ENCODE data around the gene PPIL3.
"Not testable (repeated sequence)": the region's sequence is repeated elsewhere in the genome, so short reads cannot be mapped to it uniquely, and the experiment has no call there.

Gene PPIL3

DNA sequence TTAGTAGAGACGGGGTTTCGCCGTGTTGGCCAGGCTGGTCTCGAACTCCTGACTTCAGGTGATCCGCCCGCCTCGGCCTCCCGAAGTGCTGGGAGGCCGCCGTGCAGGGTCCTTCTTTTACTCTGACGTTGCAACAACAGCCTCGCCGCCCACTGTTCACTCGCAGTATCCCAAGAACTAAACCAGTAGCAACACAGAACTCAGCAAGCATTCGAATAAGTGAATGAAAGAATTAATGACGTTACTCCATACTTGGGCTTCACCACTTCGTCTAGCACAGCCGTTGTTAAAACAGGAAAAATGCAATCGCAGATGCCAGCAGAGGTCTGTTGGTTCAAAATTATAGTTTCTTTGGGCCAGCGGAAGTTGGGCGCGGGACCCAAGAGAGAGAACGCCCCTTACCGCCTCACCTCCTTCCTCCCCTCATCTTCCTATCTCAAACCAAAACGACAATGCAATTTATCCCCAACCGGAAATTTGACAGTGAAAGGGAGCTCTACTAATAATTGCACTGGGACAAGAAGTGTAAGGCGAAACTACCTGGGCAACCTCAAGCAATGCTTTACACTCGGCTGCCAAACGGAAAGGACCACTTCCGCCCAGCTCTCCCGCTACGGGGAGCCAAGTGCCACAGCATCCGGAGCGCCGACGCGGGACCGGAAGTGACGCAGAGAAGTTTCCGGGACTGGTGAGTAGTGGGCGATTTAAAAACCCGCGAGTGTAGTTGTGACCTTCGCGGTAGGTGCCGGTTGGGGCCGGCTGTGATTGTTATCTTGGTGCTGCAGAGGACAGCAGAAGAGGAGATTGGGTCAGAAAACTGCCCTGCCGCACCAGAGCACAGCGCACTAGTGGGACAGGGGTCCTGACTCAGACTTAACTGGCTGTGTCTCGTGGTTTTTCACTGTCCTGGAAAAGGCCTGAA lies at the start of gene PPIL3, which contains the start of gene NIF3L1:
Gene PPIL3 (minus strand): TSS at position 374 of the 922 bp plus-strand sequence. CDS start 1,462 bp downstream, outside the sequence.
Gene NIF3L1 (plus strand): TSS at position 668 of the 922 bp plus-strand sequence. CDS start 2,573 bp downstream, outside the sequence.
- DNase-seq (ENCODE audit: low read depth) = peak; percentile 97

DNA sequence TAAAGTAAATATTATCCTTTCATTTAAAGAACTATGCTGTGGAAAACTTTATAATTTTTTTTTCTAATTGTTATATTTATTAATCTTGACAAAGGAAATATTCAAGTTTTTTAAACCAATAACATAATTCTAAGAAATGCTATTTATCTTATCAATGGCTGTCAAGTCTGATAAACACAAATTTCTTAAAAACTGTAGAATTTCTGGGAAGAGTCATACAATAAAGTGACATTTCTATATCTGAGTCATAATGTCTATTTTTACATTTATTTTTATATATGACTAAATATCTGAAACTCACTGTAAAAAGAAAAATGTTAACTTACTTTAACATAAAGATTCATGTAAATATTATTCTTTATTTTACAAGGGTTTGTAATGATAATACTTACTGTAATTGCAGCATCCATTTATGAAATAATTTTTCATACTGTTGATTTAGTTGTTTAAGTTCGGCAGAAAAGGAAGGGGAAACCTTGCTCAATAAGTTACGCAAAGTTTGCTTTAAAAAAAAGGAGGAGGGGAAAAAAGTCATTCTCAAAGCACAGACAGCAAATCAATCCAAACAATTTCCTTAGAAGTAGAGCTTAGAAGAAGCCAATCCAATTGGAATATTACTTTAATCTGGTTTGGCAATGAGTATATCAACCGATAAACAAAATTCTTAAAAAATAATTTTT lies 42.2 kb upstream of the PPIL3 start:
- peak; percentile 8 for DNase-seq (ENCODE audit: low read depth)

DNA sequence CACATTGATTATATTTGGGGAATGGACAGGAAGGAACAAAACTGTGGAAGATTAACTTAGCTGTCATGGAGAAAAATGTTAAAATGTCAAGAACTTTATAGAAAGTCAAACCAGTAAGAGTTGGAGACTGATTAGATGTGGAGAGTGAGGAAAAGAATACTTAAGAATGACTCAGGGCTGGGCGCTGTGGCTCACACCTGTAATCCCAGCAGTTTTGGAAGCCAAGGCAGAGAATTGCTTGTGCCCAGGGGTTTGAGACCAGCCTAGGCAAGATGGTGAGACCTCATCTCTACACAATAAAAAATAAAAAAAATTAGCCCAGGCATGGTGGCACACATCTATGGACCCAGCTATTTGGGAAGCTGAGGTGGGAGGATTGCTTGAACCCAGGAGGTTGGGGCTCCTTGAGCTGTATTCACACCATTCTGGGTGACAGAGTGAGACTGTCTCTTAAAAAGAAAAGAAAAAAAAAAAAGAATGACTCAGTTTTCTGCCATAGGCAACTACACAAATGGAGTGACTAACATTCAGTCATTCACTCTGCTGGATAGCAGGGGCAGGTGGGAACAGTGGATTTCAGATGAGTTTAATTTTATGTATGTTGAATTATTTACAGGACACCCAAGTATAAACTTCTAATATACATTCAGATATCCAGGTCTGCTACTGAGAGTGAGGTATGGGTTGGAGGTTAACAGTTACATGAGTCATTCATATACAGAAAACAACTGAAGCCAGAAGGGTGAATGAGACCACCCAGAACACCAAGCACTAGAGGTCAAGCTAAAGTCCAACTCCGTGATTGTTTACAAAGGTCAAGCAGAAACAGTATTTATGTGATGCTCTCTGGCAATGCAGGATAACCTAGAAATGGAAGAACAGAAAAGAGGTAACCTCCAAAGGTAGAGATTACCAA lies 40.7 kb upstream of the PPIL3 start:
- peak; percentile 11 for DNase-seq (ENCODE audit: low read depth)

DNA sequence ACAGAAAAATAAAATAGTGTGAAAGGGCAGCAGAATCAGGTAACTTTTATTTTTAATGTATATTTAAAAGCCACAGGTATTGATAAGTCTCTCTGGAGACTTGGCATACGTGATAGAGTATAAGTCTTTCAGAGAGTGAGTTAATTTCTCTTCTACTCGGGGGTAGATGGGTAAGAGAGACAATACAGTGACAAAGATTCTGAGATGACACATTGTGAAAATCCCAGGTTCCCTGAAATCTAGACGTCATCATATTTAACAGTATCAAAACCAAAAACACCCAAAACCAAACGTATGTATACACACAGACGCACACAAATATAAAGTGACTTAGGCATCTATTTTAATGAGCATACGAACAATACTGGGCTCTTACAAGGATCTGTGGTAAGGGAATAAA lies 33.6 kb upstream of the PPIL3 start:
- no peak for DNase-seq (ENCODE audit: low read depth)

DNA sequence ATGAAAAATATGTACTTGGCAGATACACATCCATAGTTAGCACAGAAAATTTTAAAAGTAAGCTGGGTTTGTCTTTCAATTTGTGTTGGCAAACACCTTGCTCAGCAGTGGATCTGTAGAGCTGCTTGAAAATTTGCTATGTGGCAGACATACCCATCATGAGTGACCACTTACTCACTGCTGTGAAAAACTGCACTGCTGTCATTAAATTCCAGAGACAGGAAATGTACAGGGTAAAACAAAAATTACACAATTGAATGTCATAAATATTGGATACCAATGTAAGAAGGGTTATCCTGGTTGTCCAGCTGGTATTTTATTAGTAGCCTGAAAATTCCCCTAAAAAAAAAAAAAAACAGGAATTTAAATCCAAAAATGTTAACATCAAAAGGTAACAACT lies 24.8 kb upstream of the PPIL3 start:
- DNase-seq (ENCODE audit: low read depth) = peak; percentile 65

DNA sequence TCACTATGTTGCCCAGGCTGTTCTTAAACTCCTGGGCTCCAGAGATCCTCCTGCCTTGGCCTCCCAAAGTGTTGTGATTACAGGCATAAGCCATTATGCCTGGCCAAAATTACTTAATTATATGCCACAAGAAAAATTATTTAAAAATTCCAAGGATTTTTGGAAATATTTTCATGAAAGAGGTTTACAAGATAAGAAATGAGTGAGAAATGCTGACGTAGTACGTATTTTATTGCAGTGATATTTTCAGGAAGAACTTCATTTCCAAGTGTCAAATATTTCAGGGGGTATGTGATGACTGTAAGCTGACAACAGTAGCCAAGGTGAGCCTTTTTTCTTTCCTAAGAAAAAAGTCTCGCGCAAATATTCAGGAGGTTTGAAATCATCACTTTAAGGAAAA lies 21.1 kb upstream of the PPIL3 start:
- DNase-seq (ENCODE audit: low read depth) = no peak

DNA sequence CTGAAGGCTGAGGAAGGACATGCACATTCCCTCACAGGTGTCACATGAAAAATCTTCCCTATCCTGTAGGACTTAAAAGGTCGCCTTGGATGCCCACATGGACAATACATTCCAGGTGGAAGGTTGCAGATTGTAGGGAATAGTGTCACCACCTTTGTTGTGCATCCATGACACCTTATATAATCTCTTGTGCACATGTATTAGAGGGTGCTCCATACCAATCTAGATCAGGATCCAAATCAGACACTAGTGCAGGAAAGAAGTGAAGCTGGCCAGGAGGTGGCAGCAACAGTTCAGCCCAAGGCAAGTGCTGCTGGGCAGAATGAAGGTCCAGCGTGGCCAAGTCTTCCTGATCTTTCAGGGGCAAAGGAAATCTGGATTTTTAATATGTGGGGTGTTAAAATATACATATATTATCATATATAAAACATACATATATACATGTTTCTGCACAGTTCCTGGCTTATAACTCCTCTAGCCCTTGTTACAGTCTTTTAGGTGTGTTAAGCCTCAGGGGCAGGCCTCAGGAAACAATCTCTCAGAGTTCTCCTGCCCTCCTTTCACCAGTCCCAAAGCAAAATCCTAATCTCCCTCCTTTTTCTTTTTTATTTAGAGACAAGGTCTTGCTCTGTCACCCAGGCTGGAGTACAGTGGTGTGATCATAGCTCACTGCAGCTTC lies 16.9 kb upstream of the PPIL3 start:
- peak; percentile 68 for DNase-seq (ENCODE audit: low read depth)

DNA sequence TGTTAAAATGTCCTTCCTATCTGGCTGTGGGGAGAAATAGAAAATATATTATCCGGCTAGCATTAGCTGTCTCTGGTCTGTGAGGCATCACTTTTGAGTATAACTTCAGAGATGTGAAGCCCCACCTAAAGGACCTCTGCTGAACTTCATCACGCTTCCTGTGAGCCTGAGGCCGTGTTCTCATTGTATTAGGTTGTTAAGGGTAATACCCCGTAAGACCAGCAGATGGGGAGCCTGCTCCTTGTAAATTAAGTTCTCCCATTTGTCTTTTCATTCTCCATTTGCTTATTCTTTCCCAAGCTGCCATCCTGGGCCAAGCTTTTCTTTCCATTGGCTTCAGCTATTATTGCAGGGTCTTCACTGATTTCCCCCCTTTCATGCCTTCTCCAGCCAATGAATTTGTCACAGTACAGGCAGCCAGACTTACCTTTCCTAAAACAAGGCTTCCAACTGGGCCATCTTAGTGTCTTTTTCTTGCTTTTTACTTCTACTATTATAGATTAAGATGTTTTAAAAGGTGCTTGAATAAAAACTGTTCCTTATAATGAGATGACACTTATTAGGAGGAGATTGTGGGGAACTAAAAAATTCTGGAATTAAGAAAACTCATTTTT lies 12.7 kb upstream of the PPIL3 start:
- peak; percentile 91 for DNase-seq (ENCODE audit: low read depth)

DNA sequence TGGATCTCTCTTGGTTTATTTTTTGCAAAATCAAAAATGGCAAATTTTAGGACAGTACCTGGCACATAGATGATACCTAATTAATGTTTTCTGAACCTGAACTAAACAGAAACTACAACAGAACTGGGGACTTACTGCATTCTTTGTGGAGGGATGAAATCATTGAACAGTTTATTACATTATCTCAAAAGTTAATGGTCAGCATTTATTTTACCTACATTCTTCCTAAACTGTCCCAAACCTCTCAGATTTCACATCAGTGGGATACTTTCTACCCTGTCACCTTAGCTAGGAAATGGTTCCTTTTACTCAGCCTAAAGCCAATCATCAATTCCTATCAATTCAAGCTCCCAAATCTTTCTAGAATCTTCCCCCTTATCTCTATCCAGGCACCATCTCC lies 10.6 kb upstream of the PPIL3 start:
- DNase-seq (ENCODE audit: low read depth) = no peak

DNA sequence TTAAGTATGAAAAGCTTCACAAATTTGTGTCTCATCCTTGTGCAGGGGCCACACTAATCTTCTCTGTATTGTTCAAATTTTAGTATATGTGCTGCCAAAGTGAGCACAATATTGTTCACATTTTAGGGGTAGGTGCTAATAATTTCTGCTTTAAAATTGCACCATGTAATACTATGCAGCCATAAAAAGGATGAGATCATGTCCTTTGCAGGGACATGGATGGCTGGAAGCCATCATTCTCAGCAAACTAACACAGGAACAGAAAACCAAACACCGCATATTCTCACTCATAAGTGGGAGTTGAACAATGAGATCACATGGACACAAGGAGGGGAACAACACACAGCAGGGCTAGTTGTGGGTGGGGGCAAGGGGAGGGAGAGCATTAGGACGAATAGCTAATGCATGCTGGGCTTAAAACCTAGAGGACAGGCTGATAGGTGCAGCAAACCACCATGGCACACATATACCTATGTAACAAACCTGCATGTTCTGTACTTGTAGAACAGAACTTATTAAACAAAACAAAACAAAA lies 7.1 kb downstream of the PPIL3 start:
- DNase-seq (ENCODE audit: low read depth) = not testable (repeated sequence)

DNA sequence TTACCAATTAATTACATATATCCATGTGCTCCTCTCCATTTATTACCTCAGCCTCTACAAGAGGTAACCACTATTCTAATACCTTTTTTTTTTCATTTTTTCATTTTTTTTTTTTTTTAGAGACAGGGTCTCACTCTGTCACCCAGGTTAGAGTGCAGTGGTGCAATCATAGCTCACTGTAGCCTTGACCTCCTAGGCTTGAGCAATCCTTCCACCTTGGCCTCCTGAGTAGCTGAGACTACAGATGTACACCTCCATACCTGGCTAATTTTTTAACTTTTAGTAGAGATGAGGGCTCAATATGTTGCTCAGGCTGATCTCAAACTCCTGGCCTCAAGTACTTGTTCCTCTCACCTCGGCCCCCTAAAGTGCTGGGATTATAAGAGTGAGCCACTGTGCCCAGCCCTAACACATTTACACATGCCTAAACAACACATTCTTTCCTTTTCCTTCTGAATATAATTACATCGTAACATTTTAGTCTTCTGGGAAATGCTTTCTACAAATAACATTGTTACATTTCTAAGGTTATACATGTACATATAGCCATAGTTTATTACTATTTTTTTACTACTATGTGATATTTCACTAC lies 10.5 kb downstream of the PPIL3 start:
- no peak for DNase-seq (ENCODE audit: low read depth)

DNA sequence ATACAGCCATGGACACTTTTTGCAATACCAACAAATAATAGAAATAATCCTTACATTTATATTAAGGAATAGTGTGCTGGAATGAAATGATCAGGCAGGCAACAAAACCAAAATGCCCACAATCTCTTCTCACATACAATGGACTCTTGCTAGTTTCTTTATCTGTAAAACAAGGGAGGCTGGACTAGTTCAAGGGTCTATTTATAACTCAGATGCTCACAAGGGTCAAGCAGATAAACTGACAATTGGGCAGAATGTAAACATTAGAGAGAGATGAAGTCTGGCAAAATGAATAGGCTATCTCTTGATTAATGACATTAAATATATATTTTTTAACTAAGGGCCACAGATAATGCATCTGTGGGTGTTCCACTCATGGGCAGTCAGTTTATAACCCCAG lies 11.4 kb downstream of the PPIL3 start:
- DNase-seq (ENCODE audit: low read depth) = no peak

DNA sequence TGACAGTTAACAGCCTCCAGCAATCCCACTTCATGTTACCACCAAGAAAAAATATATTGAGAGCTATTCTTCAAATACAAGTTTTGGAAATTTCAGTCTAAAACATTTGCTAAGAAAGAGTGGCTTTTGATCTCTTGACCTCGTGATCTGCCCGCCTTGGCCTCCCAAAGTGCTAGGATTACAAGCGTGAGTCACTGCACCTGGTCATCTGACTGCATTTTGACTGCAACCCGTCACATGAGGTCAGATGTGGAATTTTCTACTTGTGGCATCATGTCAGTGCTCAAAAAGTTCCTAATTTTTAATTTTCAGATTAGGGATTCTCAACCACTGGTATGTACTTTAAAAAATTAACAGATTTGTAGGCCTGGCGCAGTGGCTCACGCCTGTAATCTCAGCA lies 15.3 kb downstream of the PPIL3 start:
- DNase-seq (ENCODE audit: low read depth) = peak; percentile 20

DNA sequence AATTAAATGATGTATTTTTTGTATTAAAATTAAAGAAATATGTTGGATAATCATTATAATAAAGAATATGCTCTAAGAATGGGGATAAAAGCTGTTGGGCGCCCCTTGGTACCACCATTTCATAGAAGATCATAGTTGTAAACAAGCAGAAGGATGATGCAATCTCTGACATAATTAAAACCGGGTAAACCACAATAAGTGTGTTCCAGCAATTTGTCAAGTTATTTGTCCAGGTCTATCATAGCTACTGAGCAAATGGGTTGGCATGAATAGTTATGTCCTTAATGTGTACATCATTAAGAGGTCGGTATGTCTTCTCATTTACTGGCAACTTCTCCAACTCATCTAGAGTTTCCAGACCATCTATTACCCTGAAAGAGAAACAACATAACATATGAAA lies 17.7 kb downstream of the PPIL3 start:
- peak; percentile 77 for DNase-seq (ENCODE audit: low read depth)

DNA sequence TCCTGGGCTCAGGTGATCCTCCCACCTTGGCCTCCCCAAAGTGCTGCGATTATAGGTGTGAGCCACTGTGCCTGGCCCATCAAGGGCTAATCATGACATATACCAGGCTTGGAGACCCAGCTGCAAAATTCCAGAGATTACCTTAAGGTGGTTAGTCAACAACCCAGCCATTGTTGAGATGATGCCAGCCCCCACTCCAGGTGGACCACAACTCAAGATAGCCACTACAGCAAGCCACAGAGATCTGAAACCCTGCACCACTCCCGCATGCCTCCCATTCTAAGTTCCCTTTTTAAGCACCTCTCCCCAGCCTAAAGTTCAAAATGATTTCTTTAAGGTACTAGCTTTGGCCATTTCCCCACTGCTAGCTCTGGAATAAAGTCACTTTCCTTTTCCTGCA lies 19.9 kb downstream of the PPIL3 start:
- DNase-seq (ENCODE audit: low read depth) = no peak

DNA sequence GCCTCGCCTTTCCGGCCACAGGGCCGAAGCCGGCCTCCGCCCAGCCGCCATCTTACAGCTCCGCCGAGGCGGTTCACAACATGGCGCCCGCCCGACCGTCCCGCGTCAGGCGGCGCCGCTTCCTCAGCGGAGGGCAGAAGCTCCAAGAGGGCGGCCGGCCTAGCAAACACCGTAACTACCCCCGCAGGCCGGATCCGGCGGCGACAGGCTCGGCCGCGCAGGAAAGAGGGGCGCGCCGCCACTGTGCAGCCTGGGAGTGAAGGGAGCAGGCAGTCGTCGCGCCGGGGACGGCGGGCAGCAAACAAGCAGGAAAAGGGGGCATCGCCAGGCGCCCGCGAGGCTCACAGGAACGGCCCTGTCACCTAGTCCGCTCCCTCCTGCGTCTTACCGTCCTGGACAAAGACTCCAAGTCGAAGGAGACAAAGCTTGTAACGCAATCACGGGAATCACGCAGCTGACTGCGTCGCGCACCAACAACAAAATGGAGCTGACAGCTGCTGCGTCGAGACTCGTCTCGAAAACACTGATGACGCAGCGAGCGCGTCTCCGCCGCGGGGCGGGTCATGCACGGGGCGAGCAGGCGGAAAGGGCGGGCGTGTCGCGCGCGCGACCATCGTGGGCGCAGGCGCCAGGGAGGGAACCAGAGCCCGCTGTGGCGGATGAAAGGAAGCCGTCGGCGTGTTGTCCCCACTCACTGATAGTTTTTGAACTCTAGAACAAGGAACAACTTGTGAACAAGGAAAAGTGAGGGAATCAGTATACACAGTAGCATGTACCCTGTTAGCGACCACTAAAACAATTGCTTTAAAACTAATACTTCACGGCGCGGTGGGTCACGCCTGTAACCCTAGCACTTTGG lies 24.5 kb downstream of the PPIL3 start, which contains the start of gene CLK1:
Gene CLK1 (minus strand): TSS at position 483 of the 859 bp plus-strand sequence. CDS start 2,796 bp downstream, outside the sequence.
- peak; percentile 89 for DNase-seq (ENCODE audit: low read depth)

DNA sequence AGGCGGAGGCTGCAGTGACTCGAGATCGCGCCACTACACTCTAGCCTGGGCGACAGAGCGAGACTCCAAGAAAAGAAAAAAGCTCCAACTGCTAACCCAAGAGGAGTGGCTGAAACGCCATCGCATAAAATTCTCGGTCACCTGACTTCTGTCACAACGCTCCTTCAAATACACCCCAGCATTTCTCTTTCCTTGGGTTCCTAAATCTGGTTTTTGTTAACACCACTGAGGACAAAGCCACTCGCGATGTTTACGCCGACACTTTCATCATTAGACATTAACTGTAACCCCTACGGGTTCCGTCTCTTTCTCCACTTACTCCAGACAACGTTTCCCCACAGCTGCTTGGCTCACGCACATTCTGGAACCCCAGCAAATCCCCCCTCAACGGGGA lies 25.1 kb downstream of the PPIL3 start:
- no peak for DNase-seq (ENCODE audit: low read depth)

DNA sequence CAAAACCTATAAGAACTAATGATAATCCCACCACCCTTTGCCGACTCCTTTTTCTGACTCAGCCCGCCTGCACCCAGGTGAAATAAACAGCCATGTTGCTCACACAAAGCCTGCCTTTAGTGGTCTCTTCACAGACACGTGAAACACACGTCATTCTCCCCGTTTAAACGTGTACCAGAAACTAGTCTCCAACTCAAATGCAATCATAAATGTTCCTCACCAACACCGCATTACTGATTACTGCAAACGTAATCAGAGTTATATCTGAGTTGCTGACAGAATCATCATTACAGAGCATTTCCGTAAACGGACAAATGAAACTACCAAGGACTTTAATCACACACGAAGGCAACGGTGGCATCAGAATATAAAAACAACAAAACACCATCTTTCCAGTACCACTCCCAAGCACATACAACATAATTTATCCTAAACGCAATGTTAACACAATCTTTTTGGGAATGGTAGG lies 26.3 kb downstream of the PPIL3 start:
- peak; percentile 87 for DNase-seq (ENCODE audit: low read depth)

DNA sequence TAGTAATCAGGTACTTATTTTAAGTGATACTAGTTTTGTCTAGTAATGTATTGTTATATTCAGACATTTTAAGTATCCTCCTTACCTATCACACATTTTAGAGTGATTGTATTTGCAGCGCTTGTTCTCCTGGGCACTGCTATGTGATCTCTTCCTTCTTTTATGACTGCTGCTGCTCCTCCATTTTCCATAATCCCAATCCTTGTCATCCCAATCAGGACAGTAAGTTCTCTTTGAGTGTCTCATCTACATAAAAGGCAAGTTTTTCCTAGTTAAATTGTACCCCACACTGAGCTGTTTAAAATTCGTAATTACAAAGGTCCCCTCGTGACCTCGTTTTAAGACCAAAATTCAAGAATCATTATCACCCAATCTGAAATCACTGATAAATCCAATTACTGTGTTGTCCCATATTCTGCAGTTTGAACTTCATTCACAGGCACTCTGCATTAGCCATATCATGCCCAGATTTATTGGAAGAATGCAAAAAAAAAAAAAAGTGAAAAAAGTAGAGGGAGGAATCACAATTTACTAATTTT lies 27.2 kb downstream of the PPIL3 start:
- no peak for DNase-seq (ENCODE audit: low read depth)

Measured in amniotic epithelial cell (primary cell).